ENCODE data around the gene ATXN1. TPM values are rescaled to one million over a fixed set of nuclear protein-coding genes. Genes with fewer than 3 reads are reported as not detected.

ATXN1 gene
- total RNA-seq, 3 donors from 2014 or later: 30.4 to 87.3 (median 50.1) TPM

DNA sequence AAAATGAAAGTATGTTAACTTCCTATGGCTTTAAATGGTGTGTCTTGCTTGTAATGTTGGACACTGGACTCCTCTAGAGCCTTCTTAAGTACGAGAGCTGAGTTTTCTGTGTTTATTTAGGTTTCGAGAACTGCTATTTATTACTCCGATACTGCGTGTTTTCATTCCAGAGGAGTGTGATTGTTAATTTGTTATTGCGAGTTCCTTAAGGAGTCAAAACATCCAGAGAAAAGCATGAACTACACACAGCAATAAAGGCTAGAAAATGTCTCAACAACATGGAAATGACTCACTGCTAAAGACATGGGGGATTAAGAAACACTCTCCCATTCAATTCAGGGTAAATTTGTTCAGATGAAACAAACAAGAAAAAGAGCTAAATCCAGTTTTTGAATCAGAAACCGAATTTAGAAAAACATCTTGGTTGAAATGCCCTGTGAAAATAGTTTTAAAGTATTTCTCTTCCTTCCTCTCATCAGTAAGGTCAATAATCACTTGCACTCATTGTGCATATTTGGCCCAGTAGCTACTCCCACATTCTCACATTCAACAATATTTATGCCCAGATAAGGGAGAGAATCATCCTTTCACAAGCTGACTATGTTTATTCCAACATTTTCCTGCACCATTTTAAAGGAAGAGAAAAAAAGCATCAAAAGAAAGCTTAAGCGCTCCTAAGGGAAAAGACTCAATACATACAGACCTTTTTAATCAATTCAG is 36.0 kb downstream of the ATXN1 start:
- peak in 1 of 3 donors; percentile 0 for DNase-seq
- peak; percentile 29 for ATAC-seq
- TF ChIP-seq, protein P1, sequence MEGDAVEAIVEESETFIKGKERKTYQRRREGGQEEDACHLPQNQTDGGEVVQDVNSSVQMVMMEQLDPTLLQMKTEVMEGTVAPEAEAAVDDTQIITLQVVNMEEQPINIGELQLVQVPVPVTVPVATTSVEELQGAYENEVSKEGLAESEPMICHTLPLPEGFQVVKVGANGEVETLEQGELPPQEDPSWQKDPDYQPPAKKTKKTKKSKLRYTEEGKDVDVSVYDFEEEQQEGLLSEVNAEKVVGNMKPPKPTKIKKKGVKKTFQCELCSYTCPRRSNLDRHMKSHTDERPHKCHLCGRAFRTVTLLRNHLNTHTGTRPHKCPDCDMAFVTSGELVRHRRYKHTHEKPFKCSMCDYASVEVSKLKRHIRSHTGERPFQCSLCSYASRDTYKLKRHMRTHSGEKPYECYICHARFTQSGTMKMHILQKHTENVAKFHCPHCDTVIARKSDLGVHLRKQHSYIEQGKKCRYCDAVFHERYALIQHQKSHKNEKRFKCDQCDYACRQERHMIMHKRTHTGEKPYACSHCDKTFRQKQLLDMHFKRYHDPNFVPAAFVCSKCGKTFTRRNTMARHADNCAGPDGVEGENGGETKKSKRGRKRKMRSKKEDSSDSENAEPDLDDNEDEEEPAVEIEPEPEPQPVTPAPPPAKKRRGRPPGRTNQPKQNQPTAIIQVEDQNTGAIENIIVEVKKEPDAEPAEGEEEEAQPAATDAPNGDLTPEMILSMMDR (IDR thresholded peaks at IDR 0.05): no peak
- Histone ChIP-seq H3K4me3 (no peak overlapping the region), H3K4me1 (ENCODE audit: low read depth) (peaks cover 13% of the 10 kb centered on the region), H3K36me3 (ENCODE audit: low read depth) (no peaks in the 10 kb centered on the region), H3K9me3 (no peaks in the 10 kb centered on the region)
- intact Hi-C loops (cut with DNase I, micrococcal nuclease): no loop called here

DNA sequence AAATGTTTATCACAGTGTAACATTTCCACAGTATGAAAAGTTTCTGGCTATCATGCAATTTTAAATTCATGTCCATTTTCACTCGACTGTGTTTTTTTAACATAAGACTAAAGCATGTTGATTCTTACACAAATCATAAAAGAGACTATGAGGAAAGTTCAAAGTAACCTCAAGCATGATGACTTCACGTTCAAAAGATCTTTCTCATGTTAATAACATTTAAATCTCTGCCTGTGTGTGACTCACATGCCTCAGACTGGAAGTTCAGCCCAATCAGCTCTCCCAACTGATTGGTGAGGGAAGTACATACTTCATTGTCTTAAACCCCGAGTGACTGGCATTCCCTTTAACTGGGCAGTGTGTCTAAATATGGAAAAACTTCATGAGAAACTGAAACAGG is 37.4 kb downstream of the ATXN1 start:
- TF ChIP-seq, protein P1 (IDR thresholded peaks at IDR 0.05): no peak
- DNase-seq (peak in 1 of 3 donors; percentile 10), ATAC-seq (peak; percentile 79)
- H3K9me3 ChIP-seq: no peaks in the 10 kb centered on the region
- H3K36me3 ChIP-seq (ENCODE audit: low read depth): no peaks in the 10 kb centered on the region
- peaks cover 11% of the 10 kb centered on the region for H3K4me1 ChIP-seq (ENCODE audit: low read depth)
- H3K4me3 ChIP-seq: no peak overlapping the region
- intact Hi-C loops (cut with DNase I, micrococcal nuclease): no loop called here

DNA sequence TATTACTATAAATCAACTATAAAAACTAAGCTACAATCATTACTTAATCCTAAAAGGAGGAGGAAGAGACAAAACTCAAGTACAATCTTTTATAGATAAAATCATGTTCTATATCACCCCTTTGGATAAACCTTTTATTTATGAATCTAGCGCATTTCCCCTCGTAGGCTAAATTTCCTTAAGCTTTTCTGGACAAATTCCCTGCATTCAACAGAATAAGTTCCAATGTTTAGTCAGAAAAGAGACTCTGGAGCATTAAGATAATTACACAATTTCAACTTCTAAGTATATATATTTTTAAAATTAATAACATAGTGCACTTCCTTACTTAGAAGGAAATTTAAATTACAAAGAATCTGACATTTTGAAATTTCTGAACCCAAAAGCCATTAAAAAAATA is 37.9 kb downstream of the ATXN1 start:
- H3K9me3 ChIP-seq: no peaks in the 10 kb centered on the region
- intact Hi-C loops (cut with DNase I, micrococcal nuclease): no loop called here
- ATAC-seq: no peak
- H3K36me3 ChIP-seq (ENCODE audit: low read depth): no peaks in the 10 kb centered on the region
- H3K4me1 ChIP-seq (ENCODE audit: low read depth): peaks cover 10% of the 10 kb centered on the region
- TF ChIP-seq, protein P1 (IDR thresholded peaks at IDR 0.05): no peak
- DNase-seq: no peak
- no peak overlapping the region for H3K4me3 ChIP-seq

DNA sequence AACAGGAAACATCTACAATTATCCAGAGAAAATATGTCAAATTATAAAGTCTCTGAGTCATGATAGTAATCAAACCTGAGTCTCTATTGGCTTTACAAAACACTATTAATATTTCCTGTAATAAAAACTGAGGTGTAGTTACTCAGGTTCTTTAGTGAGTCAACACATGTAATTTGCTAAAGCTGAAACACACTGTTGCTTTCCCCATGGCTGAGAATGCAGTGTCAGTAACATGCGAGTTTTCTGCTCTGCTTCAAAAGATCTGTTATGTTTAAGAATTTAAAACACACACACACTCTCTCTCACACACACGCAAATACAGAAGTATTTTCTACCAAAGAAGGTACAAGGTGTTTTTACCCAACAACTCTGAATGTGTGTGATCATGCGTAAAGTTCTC is 38.6 kb downstream of the ATXN1 start:
- TF ChIP-seq, protein P1 (IDR thresholded peaks at IDR 0.05): no peak
- Histone ChIP-seq H3K36me3 (ENCODE audit: low read depth) (no peaks in the 10 kb centered on the region), H3K4me3 (no peak overlapping the region), H3K4me1 (ENCODE audit: low read depth) (peaks cover 10% of the 10 kb centered on the region), H3K9me3 (no peaks in the 10 kb centered on the region)
- ATAC-seq (no peak), DNase-seq (peak in 1 of 3 donors; percentile 0)
- intact Hi-C loops (cut with DNase I, micrococcal nuclease): no loop called here

DNA sequence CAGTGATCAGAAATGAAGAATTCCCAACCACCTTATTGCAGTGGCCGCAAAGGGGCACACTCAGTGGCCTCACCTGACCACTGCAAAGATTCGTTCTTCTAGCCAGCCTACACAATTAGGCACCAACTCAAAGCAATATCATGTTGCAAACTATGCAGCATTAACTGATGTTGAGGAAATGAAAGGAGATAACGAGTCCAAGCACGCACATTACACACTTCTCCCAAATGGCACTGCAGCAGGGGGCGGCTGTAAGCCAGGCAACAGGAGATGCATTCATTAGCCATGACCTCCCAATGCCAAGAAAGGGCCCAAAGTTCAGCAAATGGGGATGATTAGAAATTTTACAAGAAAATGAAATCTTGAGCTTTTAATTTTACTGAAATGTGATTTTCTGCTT is 39.3 kb downstream of the ATXN1 start:
- H3K4me1 ChIP-seq (ENCODE audit: low read depth): peaks cover 10% of the 10 kb centered on the region
- no peaks in the 10 kb centered on the region for H3K36me3 ChIP-seq (ENCODE audit: low read depth)
- no peaks in the 10 kb centered on the region for H3K9me3 ChIP-seq
- intact Hi-C loops (cut with DNase I, micrococcal nuclease): no loop called here
- H3K4me3 ChIP-seq: no peak overlapping the region
- DNase-seq (peak in 1 of 3 donors; percentile 0), ATAC-seq (no peak)
- TF ChIP-seq, protein P1 (IDR thresholded peaks at IDR 0.05): no peak

Data from mucosa of descending colon (tissue), 3 donors.